ENCODE measurements around the gene PLCD4. TPM values are rescaled to one million over a fixed set of nuclear protein-coding genes. Genes with fewer than 3 reads are reported as not detected.

The PLCD4 gene
- total and polyA plus RNA-seq, 2 experiments from 2014 or later: 1.3 to 1.6 TPM

GRCh38 chr2:218622606-218623365 is 15.1 kb downstream of the PLCD4 start:
- in situ Hi-C loops (cut with MboI): no loop called here
- TF ChIP-seq EZH2phosphoT487 (IDR thresholded peaks at IDR 0.05; ENCODE audit: insufficient read depth, low read depth): no peak
- no peak for TF ChIP-seq EZH2 (IDR thresholded peaks at IDR 0.05; ENCODE audit: insufficient read depth, poor library complexity, severe bottlenecking)
- no peaks in the 10 kb centered on the region for H3K9me3 ChIP-seq (ENCODE audit: low read depth)
- H3K36me3 ChIP-seq (ENCODE audit: low read depth): no peaks in the 10 kb centered on the region
- H3K4me3 ChIP-seq: no peak overlapping the region
- no peaks in the 10 kb centered on the region for H3K79me2 ChIP-seq (ENCODE audit: insufficient read depth)
- no peaks in the 10 kb centered on the region for H4K20me1 ChIP-seq (ENCODE audit: insufficient read depth)
- 62 to 71% methylated on average over 7 of the region's 7 CpGs for WGBS, 2 experiments (ENCODE audit: low coverage in 1 of 2, low lambda C conversion rate in 2 of 2, missing lambda C conversion rate in 2 of 2)
- H3K27ac ChIP-seq: no peak overlapping the region
- H3K9me2 ChIP-seq (ENCODE audit: insufficient read depth): no peaks in the 10 kb centered on the region
- H3K9ac ChIP-seq: no peak overlapping the region
- no peaks in the 10 kb centered on the region for H3K27me3 ChIP-seq (replicated peaks; ENCODE audit: insufficient read depth)
- H3K4me2 ChIP-seq (ENCODE audit: unreplicated experiment): no peak overlapping the region
- DNase-seq: peak; percentile 26
- H3F3A ChIP-seq (ENCODE audit: insufficient read depth): no peaks in the 10 kb centered on the region
- H3K4me1 ChIP-seq (ENCODE audit: insufficient read depth): no peaks in the 10 kb centered on the region
- H2AFZ ChIP-seq: no peak overlapping the region

GRCh38 chr2:218623366-218623705 is 15.6 kb downstream of the PLCD4 start:
- H3K9ac ChIP-seq: no peak overlapping the region
- no peaks in the 10 kb centered on the region for H3K79me2 ChIP-seq (ENCODE audit: insufficient read depth)
- no peak overlapping the region for H3K4me2 ChIP-seq (ENCODE audit: unreplicated experiment)
- no peak for DNase-seq
- TF ChIP-seq EZH2 (IDR thresholded peaks at IDR 0.05; ENCODE audit: insufficient read depth, poor library complexity, severe bottlenecking): no peak
- no peak for TF ChIP-seq EZH2phosphoT487 (IDR thresholded peaks at IDR 0.05; ENCODE audit: insufficient read depth, low read depth)
- no peaks in the 10 kb centered on the region for H4K20me1 ChIP-seq (ENCODE audit: insufficient read depth)
- H3K27me3 ChIP-seq (replicated peaks; ENCODE audit: insufficient read depth): no peaks in the 10 kb centered on the region
- no peaks in the 10 kb centered on the region for H3K4me1 ChIP-seq (ENCODE audit: insufficient read depth)
- 94 to 96% methylated on average over 3 of the region's 3 CpGs for WGBS, 2 experiments (ENCODE audit: low coverage in 1 of 2, low lambda C conversion rate in 2 of 2, missing lambda C conversion rate in 2 of 2)
- in situ Hi-C loops (cut with MboI): no loop called here
- H2AFZ ChIP-seq: no peak overlapping the region
- H3K9me3 ChIP-seq (ENCODE audit: low read depth): no peaks in the 10 kb centered on the region
- no peaks in the 10 kb centered on the region for H3K9me2 ChIP-seq (ENCODE audit: insufficient read depth)
- H3F3A ChIP-seq (ENCODE audit: insufficient read depth): no peaks in the 10 kb centered on the region
- H3K27ac ChIP-seq: no peak overlapping the region
- H3K4me3 ChIP-seq: no peak overlapping the region
- no peaks in the 10 kb centered on the region for H3K36me3 ChIP-seq (ENCODE audit: low read depth)

DNA sequence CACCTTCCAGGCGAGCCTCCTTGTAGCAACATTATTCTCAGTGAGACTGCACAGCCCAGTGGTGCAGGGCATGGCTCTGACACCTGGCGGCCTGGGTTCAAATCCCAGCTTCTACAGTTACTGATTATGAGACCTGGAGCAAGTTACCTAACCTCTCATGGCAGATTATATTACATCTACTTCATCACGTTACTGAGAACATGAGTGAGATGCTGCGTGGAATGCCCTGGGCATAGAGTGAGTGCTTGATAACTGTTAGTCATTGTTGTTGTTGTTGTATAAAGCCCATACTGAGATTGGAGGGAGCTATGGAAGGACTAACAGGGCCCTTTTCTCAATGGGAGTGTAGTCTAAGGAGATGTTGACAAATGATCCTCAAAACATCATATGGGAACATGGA is 18.7 kb downstream of the PLCD4 start:
- TF ChIP-seq EZH2 (IDR thresholded peaks at IDR 0.05; ENCODE audit: insufficient read depth, poor library complexity, severe bottlenecking): no peak
- TF ChIP-seq EZH2phosphoT487 (IDR thresholded peaks at IDR 0.05; ENCODE audit: insufficient read depth, low read depth): no peak
- Histone ChIP-seq H3K27ac (no peak overlapping the region), H3K9me3 (ENCODE audit: low read depth) (no peaks in the 10 kb centered on the region), H3K27me3 (replicated peaks; ENCODE audit: insufficient read depth) (no peaks in the 10 kb centered on the region), H3K9me2 (ENCODE audit: insufficient read depth) (no peaks in the 10 kb centered on the region), H3K36me3 (ENCODE audit: low read depth) (no peaks in the 10 kb centered on the region), H3F3A (ENCODE audit: insufficient read depth) (no peaks in the 10 kb centered on the region), H4K20me1 (ENCODE audit: insufficient read depth) (no peaks in the 10 kb centered on the region), H3K79me2 (ENCODE audit: insufficient read depth) (no peaks in the 10 kb centered on the region), H3K4me1 (ENCODE audit: insufficient read depth) (no peaks in the 10 kb centered on the region), H3K4me3 (no peak overlapping the region), H2AFZ (no peak overlapping the region), H3K4me2 (ENCODE audit: unreplicated experiment) (no peak overlapping the region), H3K9ac (no peak overlapping the region)
- no peak for DNase-seq
- in situ Hi-C loops (cut with MboI): no loop called here
- 80 to 83% methylated on average over 4 of the region's 4 CpGs for WGBS, 2 experiments (ENCODE audit: low coverage in 1 of 2, low lambda C conversion rate in 2 of 2, missing lambda C conversion rate in 2 of 2)

DNA sequence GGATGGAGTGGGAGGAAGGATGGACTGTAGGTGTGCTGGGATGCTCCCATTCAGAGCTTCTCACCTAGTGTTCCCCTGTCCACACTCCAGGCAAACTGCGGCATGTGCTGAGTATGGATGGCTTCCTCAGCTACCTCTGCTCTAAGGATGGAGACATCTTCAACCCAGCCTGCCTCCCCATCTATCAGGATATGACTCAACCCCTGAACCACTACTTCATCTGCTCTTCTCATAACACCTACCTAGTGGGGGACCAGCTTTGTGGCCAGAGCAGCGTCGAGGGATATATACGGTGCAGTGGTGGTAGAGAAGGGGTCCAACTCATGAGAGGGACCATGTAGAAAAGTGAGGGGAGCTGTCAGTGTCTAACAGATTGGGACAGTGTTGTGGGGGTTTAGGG is 20.2 kb downstream of the PLCD4 start:
- Histone ChIP-seq H3K79me2 (ENCODE audit: insufficient read depth) (no peaks in the 10 kb centered on the region), H3F3A (ENCODE audit: insufficient read depth) (no peaks in the 10 kb centered on the region), H3K4me2 (ENCODE audit: unreplicated experiment) (no peak overlapping the region), H2AFZ (no peak overlapping the region), H3K9ac (no peak overlapping the region), H3K4me1 (ENCODE audit: insufficient read depth) (peaks cover 4% of the 10 kb centered on the region), H3K9me3 (ENCODE audit: low read depth) (no peaks in the 10 kb centered on the region), H3K9me2 (ENCODE audit: insufficient read depth) (no peaks in the 10 kb centered on the region), H3K27ac (no peak overlapping the region), H3K4me3 (no peak overlapping the region), H3K36me3 (ENCODE audit: low read depth) (no peaks in the 10 kb centered on the region), H4K20me1 (ENCODE audit: insufficient read depth) (no peaks in the 10 kb centered on the region), H3K27me3 (replicated peaks; ENCODE audit: insufficient read depth) (no peaks in the 10 kb centered on the region)
- no peak for TF ChIP-seq EZH2 (IDR thresholded peaks at IDR 0.05; ENCODE audit: insufficient read depth, poor library complexity, severe bottlenecking)
- TF ChIP-seq EZH2phosphoT487 (IDR thresholded peaks at IDR 0.05; ENCODE audit: insufficient read depth, low read depth): no peak
- WGBS, 2 experiments (ENCODE audit: low coverage in 1 of 2, low lambda C conversion rate in 2 of 2, missing lambda C conversion rate in 2 of 2): 91 to 96% methylated on average over 4 of the region's 4 CpGs
- in situ Hi-C loops (cut with MboI): no loop called here
- DNase-seq: no peak

Measured in GM23248 (cell line).